Measurements from ENCODE around the gene NHLH1.

DNA sequence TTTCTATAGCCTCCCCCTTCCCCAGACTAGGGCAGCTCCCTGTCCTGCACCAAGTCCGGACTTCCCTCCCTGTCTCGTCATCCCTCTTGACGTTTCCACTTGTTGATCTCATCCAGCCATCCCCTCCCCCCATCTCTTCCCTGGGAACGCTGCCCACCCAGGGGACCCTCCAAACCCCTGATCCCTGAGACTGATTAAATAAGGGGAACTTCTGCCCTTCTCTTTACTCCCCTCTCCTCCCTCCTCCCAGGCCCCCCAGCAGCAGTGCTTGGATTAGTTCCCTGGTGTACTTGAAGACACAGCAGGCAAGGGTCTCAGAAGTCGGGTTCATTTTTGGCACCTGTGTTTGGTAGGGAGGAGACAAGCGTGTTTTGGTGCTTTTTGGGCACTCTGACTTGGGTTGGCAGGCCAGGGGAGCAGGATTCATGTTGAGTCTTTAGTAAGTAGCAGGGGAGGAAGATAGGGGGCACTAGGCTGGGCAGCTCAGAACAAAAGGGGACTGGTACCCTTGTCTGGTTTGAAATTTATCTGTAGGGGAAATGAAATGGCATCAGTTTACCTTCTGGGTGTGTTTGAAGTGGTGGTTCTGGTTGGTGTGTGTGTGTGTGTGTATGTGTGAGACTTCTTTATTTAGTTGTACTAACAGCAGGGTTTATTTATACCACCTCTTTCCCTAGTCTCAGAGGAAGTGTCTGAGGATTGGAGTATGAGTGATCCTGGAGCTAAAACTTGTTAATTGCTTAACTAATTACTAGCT is 44.6 kb downstream of the NHLH1 start:
- TF ChIP-seq, protein P1, sequence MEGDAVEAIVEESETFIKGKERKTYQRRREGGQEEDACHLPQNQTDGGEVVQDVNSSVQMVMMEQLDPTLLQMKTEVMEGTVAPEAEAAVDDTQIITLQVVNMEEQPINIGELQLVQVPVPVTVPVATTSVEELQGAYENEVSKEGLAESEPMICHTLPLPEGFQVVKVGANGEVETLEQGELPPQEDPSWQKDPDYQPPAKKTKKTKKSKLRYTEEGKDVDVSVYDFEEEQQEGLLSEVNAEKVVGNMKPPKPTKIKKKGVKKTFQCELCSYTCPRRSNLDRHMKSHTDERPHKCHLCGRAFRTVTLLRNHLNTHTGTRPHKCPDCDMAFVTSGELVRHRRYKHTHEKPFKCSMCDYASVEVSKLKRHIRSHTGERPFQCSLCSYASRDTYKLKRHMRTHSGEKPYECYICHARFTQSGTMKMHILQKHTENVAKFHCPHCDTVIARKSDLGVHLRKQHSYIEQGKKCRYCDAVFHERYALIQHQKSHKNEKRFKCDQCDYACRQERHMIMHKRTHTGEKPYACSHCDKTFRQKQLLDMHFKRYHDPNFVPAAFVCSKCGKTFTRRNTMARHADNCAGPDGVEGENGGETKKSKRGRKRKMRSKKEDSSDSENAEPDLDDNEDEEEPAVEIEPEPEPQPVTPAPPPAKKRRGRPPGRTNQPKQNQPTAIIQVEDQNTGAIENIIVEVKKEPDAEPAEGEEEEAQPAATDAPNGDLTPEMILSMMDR (IDR thresholded peaks at IDR 0.05): no peak
- TF ChIP-seq POLR2A (IDR thresholded peaks at IDR 0.05) (no peak), EP300 (IDR thresholded peaks at IDR 0.05) (no peak)
